NCI-H1417 (cell line): ENCODE results near the gene TBC1D5.
"Not testable (repeated sequence)": the region's sequence is repeated elsewhere in the genome, so short reads cannot be mapped to it uniquely, and the experiment has no call there.

Source experiments
- DNase-seq, 3 experiments: peaks; one replicate each; lab custom pipeline; 2025; lab: John Stamatoyannopoulos, UW

Gene TBC1D5

GRCh38 chr3:17749705-17750293 is 7.4 kb upstream of the TBC1D5 start:
- no peak for DNase-seq

- no peak for DNase-seq
Measured at GRCh38 chr3:17749281-17749680, 6.8 kb upstream of the TBC1D5 start.

GRCh38 chr3:17747890-17748247 is 5.4 kb upstream of the TBC1D5 start:
- no peak for DNase-seq

- DNase-seq = no peak
Measured at GRCh38 chr3:17747174-17747889, 4.9 kb upstream of the TBC1D5 start.

GRCh38 chr3:17745894-17746293 is 3.5 kb upstream of the TBC1D5 start:
- DNase-seq = no peak

- no peak for DNase-seq
Measured at GRCh38 chr3:17745301-17745700, 2.9 kb upstream of the TBC1D5 start.

GRCh38 chr3:17744693-17745092 is 2.3 kb upstream of the TBC1D5 start:
- no peak for DNase-seq

GRCh38 chr3:17743658-17743995 is 1.2 kb upstream of the TBC1D5 start:
- DNase-seq = no peak

- no peak for DNase-seq
Measured at GRCh38 chr3:17742880-17743657, 638 bp upstream of the TBC1D5 start.

- no peak for DNase-seq
Measured at GRCh38 chr3:17741621-17742101, 770 bp downstream of the TBC1D5 start.

GRCh38 chr3:17740721-17741141 is 1.7 kb downstream of the TBC1D5 start:
- peak in 2 of 3 experiments; percentile 26 to 60 for DNase-seq

GRCh38 chr3:17738921-17739320 is 3.5 kb downstream of the TBC1D5 start:
- no peak for DNase-seq

GRCh38 chr3:17738219-17738618 is 4.2 kb downstream of the TBC1D5 start:
- no peak for DNase-seq

- no peak for DNase-seq
Measured at GRCh38 chr3:17737591-17737990, 4.8 kb downstream of the TBC1D5 start.

- not testable (repeated sequence) for DNase-seq
Measured at GRCh38 chr3:17735362-17735761, 7.1 kb downstream of the TBC1D5 start.

- DNase-seq = no peak
Measured at GRCh38 chr3:17733768-17734167, 8.7 kb downstream of the TBC1D5 start.

- DNase-seq = no peak
Measured at GRCh38 chr3:17733215-17733614, 9.2 kb downstream of the TBC1D5 start.

GRCh38 chr3:17730318-17730967 is 12.0 kb downstream of the TBC1D5 start:
- DNase-seq = peak; percentile 15 to 87 (median 64)

- DNase-seq = no peak
Measured at GRCh38 chr3:17726313-17726712, 16.1 kb downstream of the TBC1D5 start.

- DNase-seq = not testable (repeated sequence)
Measured at GRCh38 chr3:17725844-17726243, 16.6 kb downstream of the TBC1D5 start.

- DNase-seq = no peak
Measured at GRCh38 chr3:17724948-17725347, 17.5 kb downstream of the TBC1D5 start.

GRCh38 chr3:17724122-17724521 is 18.3 kb downstream of the TBC1D5 start:
- no peak for DNase-seq

GRCh38 chr3:17717411-17717810 is 25.0 kb downstream of the TBC1D5 start:
- DNase-seq = no peak
